ENCODE measurements around the gene STAM.

STAM gene

DNA sequence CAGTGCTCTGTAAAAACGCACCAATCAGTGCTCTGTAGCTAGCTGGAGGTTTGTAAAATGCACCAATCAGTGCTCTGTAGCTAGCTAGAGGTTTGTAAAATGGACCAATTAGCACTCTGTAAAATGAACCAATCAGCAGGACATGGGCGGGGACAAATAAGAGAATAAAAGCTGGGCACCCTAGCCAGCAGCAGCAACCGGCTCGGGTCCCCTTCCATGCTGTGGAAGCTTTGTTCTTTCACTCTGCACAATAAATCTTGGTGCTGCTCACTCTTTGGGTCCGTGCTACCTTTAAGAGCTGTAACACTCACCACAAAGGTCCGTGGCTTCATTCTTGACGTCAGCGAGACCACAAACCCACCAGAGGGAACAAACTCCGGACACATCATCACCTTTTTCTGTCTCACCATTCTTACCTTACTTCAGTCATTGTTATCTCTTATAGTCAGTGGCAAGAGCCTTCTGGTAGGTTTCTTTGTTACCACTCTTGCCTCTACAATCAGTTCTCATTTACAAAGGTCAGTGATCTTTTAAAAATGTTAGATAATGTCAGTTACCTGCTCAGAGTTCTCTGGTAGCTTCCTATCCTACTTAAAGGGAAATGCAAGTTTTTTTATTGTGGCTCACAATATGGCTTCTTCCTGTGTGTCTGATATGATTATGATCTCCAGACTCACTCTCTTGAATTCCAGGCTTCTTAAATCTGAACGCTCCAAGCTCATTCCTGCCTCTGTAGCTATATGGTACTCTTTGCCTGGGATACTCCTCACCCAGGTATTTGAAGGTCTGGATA is 4.5 kb downstream of the STAM start:
- DNase-seq = no peak

GRCh38 chr10:17649052-17649451 is 5.1 kb downstream of the STAM start:
- no peak for DNase-seq

- DNase-seq = no peak
Observed at GRCh38 chr10:17649836-17650235, 5.9 kb downstream of the STAM start.

DNA sequence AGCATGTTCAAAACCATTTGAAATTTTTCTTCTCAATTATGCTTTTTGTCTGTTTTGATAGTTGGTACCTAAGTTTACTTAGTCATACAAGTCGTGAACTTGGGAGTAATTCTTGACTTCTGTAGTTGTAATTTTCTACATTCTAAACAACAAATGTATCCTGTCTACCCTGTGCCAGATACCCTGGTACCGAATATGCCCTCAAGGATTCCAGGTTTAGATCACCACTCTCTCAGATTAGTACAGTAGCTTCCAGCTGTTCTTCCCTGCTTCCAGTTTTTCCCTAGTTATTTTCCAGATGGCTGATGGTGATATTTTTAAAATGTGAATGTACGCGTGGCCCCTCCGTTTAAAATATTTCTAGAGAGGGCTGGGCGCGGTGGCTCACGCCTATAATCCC is 6.5 kb downstream of the STAM start:
- no peak for DNase-seq

GRCh38 chr10:17651896-17652295 is 7.9 kb downstream of the STAM start:
- DNase-seq = no peak

DNA sequence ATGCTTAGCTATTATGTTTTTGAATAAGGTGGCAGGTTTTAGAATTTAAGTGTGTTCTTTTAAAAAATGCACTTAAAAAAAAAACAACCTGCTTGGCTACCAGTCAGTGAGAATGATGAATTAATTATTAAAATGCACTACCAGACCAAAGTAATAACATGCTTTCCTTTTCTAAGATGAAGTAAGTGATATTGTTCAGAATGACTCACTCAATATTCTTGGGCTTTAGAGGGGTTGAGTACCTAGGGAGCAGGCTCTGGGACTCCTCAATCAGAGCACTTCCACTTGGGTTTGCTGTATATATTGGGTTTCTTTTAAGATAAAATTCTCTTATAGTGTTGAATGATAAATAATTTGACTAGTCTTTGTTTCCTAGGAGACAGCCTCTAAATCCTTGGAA is 8.6 kb downstream of the STAM start:
- DNase-seq = no peak

GRCh38 chr10:17655009-17655408 is 11.1 kb downstream of the STAM start:
- no peak for DNase-seq

DNA sequence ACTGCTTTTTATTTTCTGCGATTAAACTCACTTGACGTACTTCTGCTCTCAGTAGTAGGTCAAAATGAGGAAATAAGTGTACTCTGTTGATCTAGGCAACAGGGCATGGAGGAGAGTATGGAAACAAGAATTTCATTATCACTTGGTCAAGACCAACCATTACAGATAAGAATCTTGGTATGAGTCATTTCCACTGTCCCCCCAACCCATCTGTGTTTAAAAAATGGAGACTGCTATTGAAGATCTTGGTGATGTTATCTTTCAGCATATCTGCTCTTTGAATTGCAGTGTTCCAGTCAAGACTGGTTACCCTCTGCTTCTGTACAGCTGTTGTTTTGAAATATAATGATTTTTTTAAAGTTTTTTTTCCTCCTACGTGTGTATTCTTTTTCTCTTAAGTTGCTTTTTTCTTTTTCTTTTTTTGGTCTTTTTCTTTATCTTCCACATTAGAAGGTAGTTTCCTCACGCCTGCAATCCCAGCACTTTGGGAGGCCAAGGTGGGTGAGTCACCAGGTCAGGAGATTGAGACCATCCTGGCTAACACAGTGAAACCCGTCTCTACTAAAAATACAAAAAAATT is 11.7 kb downstream of the STAM start:
- no peak for DNase-seq

GRCh38 chr10:17657103-17657500 is 13.2 kb downstream of the STAM start:
- DNase-seq = no peak

GRCh38 chr10:17659365-17659764 is 15.4 kb downstream of the STAM start:
- no peak for DNase-seq

- no peak for DNase-seq
Observed at GRCh38 chr10:17660921-17661320, 17.0 kb downstream of the STAM start.

DNA sequence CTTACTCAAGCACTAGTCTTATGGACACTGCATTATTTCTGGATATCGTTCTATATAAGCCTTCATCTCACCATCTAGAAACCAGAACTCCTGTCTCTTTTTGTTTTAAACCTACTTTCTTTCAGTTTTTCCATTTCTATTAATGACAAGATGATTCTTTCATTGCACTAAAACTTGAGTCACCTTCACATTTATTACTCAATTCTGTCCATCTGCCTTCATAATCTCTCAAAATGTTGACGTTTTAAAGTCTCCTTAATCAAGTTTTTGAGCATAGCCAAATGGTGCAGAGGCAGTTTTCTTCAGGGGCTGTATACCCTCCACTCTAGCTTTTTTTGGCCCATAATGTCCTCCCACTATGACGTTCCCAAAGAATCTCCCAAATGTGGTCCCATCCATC is 17.6 kb downstream of the STAM start:
- DNase-seq = no peak

- no peak for DNase-seq
Observed at GRCh38 chr10:17662193-17663138, 18.5 kb downstream of the STAM start.

DNA sequence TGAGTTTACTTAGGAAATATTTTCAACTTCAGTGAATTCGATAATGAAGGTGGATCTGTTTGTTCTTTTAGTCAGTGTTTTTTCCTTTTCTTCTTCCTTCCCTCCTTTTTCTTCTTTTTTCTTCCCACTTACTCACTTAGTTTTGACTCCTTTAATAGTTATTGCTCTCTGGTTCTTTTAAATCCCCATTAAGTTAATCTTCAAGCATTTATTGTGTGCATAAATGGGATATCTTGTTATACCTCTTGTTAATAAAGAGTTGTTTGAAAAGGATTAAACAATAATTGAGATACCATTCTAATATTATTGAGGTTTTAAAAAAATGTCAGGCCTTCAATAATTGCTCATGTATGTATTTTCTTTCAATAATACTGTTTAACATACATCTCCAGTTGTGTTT is 19.5 kb downstream of the STAM start:
- DNase-seq = no peak

- DNase-seq = no peak
Observed at GRCh38 chr10:17665747-17666146, 21.8 kb downstream of the STAM start.

DNA sequence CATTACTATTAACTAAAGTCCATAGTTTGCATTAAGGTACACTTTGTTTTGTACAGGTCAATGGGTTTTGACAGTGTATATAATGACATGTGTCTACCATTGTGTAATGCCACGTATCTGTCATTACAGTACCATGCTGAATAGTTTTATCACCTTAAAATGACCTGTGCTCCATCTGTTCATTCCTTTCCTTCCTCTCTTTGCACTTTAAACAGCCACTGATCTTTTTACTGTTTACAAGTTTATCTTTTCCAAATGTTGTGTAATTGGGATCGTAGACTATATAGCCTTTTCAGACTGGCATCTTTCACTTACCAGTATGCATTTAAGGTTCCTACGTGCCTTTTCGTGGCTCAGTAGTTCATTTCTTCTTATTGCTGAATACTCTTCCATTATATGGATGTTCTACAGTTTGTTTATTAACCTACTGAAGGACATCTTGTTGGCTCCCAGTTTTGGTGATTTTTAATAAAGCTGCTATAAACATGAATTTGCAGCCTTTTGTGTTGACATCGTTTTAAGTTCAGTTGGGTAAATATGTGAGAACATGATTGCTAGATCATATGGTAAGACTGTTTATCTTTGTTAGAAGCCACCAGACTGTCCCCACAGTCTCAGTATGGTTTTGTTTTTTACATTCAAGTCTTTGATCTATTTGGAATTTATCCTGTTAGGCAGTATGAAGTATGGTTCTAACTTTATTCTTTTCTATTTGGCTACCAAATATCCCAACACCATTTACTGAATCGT is 24.7 kb downstream of the STAM start:
- no peak for DNase-seq

DNA sequence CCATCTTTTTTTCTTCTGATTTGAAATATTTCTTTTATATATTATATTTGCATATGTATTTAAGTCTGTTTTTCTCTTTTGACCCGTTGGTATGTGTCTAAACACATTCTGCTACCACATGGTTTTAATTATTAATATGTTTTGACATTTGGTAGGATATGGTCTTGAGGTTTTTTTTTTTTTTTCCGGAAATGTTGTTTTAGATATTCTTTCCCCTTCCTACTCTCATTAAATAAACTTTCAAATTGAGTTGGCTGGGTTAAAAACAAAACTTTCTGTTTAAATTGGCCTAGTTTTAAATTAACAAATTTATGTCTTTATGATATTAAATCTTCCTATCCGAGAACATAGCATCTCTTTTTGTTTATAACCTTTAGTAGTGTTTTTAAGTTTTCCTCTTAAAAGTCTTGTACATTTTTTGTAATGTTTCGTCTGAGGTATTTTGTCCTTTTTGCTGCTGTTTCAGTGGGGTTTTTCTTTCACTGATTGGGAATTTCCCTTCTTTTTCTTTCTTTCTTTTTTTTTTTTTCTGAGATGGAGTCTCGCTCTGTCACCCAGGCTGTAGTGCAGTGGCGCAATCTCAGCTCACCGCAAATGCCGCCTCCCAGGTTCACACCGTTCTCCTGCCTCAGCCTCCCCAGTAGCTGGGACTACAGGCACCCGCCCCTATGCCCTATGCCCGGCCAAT is 25.4 kb downstream of the STAM start:
- no peak for DNase-seq

- DNase-seq = no peak
Observed at GRCh38 chr10:17671307-17671706, 27.4 kb downstream of the STAM start.

GRCh38 chr10:17673471-17674061 is 29.6 kb downstream of the STAM start:
- DNase-seq = no peak

GRCh38 chr10:17674566-17674965 is 30.6 kb downstream of the STAM start:
- DNase-seq = no peak

DNA sequence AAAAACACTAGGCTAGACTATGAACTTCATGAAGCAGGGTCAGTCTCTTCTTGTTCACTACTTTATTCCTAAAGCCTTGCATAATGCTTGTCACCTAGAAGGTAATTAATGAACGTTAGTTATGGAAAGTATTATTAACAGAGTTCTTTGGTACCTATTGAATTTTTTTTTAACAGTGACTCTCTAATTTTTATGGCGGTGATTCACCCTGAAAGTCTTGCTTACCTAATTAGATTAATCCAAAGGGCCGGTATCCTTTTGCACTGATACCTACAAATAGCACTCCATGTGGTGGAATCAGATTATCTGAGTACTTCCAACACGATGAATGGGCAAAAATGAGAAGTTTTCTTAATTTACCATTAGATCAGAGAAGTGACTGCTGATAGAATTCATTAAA is 31.7 kb downstream of the STAM start:
- no peak for DNase-seq

DNA sequence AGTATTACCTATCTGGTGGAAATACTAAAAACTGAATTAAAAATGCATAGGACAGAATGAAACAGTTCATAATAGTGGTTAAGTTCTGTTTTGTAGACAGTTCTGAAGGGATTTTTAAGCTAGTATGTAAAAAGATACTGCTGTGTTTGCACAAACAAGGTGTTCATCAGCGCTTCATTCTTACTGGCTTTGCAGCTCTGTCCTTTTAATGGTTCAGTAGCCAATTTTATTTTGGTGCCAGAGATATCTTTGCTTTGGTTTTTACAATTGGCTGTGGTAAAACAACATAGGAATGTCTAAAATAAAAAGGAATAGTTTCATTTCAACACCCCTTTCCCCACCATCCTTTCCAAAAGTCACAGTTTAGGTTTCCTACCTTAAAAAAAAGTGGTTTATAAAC is 33.0 kb downstream of the STAM start:
- no peak for DNase-seq

Measured in NCI-H1092 (cell line).